DOHH2 (cell line): ENCODE data around the gene GP2.
"Not testable (repeated sequence)": the region's sequence is repeated elsewhere in the genome, so short reads cannot be mapped to it uniquely, and the experiment has no call there.

Experiments used
- H3F3A ChIP-seq: fragments of 200-600 bp; sonication (generic), shearing (Covaris generic); 2 replicates; pipeline ENCODE4 v1.6.0; 2016; ENCODE audit warnings: antibody characterized with exemption, mild to moderate bottlenecking; ENCODE audit not compliant: control insufficient read depth, insufficient read depth
- H3K27ac ChIP-seq: fragments of 200-600 bp; sonication (generic); 2 replicates; pipeline ENCODE4 v1.5.1; 2014; ENCODE audit warnings: low read depth, mild to moderate bottlenecking, low read length, moderate library complexity
- H3K27me3 ChIP-seq: fragments of 200-600 bp; sonication (generic); 2 replicates; pipeline ENCODE4 v1.6.1; 2014; ENCODE audit warnings: mild to moderate bottlenecking, low read length, mixed read lengths; ENCODE audit not compliant: control insufficient read depth
- H3K36me3 ChIP-seq: fragments of 200-600 bp; sonication (generic); 2 replicates; pipeline ENCODE4 v1.6.1; 2014; ENCODE audit warnings: mild to moderate bottlenecking, low read length, moderate library complexity, mixed read lengths; ENCODE audit not compliant: control insufficient read depth
- H3K4me1 ChIP-seq: fragments of 200-600 bp; sonication (generic); 2 replicates; pipeline ENCODE4 v1.6.1; 2014; ENCODE audit warnings: mild to moderate bottlenecking, low read length, mixed read lengths; ENCODE audit not compliant: control insufficient read depth
- H3K4me2 ChIP-seq: fragments of 200-600 bp; sonication (generic); 2 replicates; pipeline ENCODE4 v1.6.0; 2014; ENCODE audit warnings: mild to moderate bottlenecking, low read length, moderate library complexity
- H3K4me3 ChIP-seq: fragments of 200-600 bp; sonication (generic); 2 replicates; pipeline ENCODE4 v1.5.1; 2014; ENCODE audit warnings: mild to moderate bottlenecking, low read length, mixed read lengths
- H3K79me2 ChIP-seq: fragments of 200-600 bp; sonication (generic); 2 replicates; pipeline ENCODE4 v1.6.1; 2014; ENCODE audit warnings: mild to moderate bottlenecking, low read length, mixed read lengths; ENCODE audit not compliant: control insufficient read depth
- H3K9me2 ChIP-seq: fragments of 200-600 bp; sonication (generic); replicated peaks from 2 replicates; pipeline ENCODE4 v1.6.1; 2014; ENCODE audit warnings: mild to moderate bottlenecking, low read length, mixed read lengths; ENCODE audit not compliant: control insufficient read depth
- H3K9me3 ChIP-seq: fragments of 200-600 bp; sonication (generic); 2 replicates; pipeline ENCODE4 v1.6.1; 2014; ENCODE audit warnings: antibody characterized with exemption, low read length, mixed read lengths; ENCODE audit not compliant: control insufficient read depth, insufficient read depth
- H4K20me1 ChIP-seq: fragments of 200-600 bp; sonication (generic); 2 replicates; pipeline ENCODE4 v1.6.0; 2014; ENCODE audit warnings: low read depth, mild to moderate bottlenecking, antibody characterized with exemption, low read length, moderate library complexity; ENCODE audit not compliant: control insufficient read depth, insufficient read depth
- CTCF ChIP-seq: fragments of 200-600 bp; sonication (generic); IDR thresholded peaks from one replicate; pipeline ENCODE4 v1.5.1; 2014; ENCODE audit warnings: antibody characterized with exemption, mild to moderate bottlenecking, low read depth, low read length; ENCODE audit not compliant: poor library complexity, severe bottlenecking
- EZH2phosphoT487 ChIP-seq: fragments of 200-600 bp; sonication (generic); IDR thresholded peaks from 2 replicates; pipeline ENCODE4 v1.6.1; 2017; ENCODE audit warnings: borderline replicate concordance, mild to moderate bottlenecking, antibody characterized with exemption, low read length, moderate library complexity, mixed read lengths

GP2 gene

GRCh38 chr16:20314575-20314974 is 12.7 kb downstream of the GP2 start:
- Histone ChIP-seq H3F3A (no peaks in the 10 kb centered on the region), H3K4me2 (no peak overlapping the region), H3K27me3 (no peaks in the 10 kb centered on the region), H3K36me3 (no peaks in the 10 kb centered on the region), H3K9me2 (no peaks in the 10 kb centered on the region), H3K79me2 (no peaks in the 10 kb centered on the region), H3K27ac (no peak overlapping the region), H3K9me3 (no peaks in the 10 kb centered on the region), H3K4me3 (no peak overlapping the region), H4K20me1 (no peaks in the 10 kb centered on the region), H3K4me1 (no peaks in the 10 kb centered on the region)
- no peak for TF ChIP-seq CTCF
- no peak for TF ChIP-seq EZH2phosphoT487

- H3K9me3 ChIP-seq, result no peaks in the 10 kb centered on the region
- TF ChIP-seq EZH2phosphoT487 (no peak), CTCF (no peak)
- no peak overlapping the region for H3K4me3 ChIP-seq
- H3K36me3 ChIP-seq, result no peaks in the 10 kb centered on the region
- H3K4me1 ChIP-seq, result no peaks in the 10 kb centered on the region
- H3K79me2 ChIP-seq, result no peaks in the 10 kb centered on the region
- H4K20me1 ChIP-seq, result no peaks in the 10 kb centered on the region
- H3K27ac ChIP-seq, result no peak overlapping the region
- no peaks in the 10 kb centered on the region for H3K27me3 ChIP-seq
- H3K9me2 ChIP-seq, result no peaks in the 10 kb centered on the region
- no peak overlapping the region for H3K4me2 ChIP-seq
- no peaks in the 10 kb centered on the region for H3F3A ChIP-seq
These were observed 13.6 kb downstream of the GP2 start for GRCh38 chr16:20313741-20314140.

GRCh38 chr16:20312536-20313095 is 14.7 kb downstream of the GP2 start:
- not testable (repeated sequence) for H3F3A ChIP-seq, H3K4me1 ChIP-seq, H3K9me2 ChIP-seq, H3K4me3 ChIP-seq, H3K36me3 ChIP-seq, H3K4me2 ChIP-seq, H3K79me2 ChIP-seq, H3K27ac ChIP-seq, H4K20me1 ChIP-seq, H3K27me3 ChIP-seq, H3K9me3 ChIP-seq

- H3K9me2 ChIP-seq, result no peaks in the 10 kb centered on the region
- H3K4me3 ChIP-seq, result no peak overlapping the region
- H3K27ac ChIP-seq, result no peak overlapping the region
- TF ChIP-seq EZH2phosphoT487 (no peak), CTCF (no peak)
- no peaks in the 10 kb centered on the region for H3K4me1 ChIP-seq
- H3K79me2 ChIP-seq, result no peaks in the 10 kb centered on the region
- H3K9me3 ChIP-seq, result no peaks in the 10 kb centered on the region
- H4K20me1 ChIP-seq, result no peaks in the 10 kb centered on the region
- H3F3A ChIP-seq, result no peaks in the 10 kb centered on the region
- no peaks in the 10 kb centered on the region for H3K27me3 ChIP-seq
- no peaks in the 10 kb centered on the region for H3K36me3 ChIP-seq
- no peak overlapping the region for H3K4me2 ChIP-seq
These were observed 15.8 kb downstream of the GP2 start for GRCh38 chr16:20311548-20311947.
